Fibroblast of lung (primary cell): ENCODE results near the gene ZBTB7B. TPM values are rescaled to one million over a fixed set of nuclear protein-coding genes. Genes with fewer than 3 reads are reported as not detected.
A peak's percentile ranks its signal among the peaks of the same experiment; 100 is the strongest.

Experiments used
- DNase-seq, 2 donors: peaks; one replicate each; pipeline versions ENCODE4 v3.0.0 to v3.0.0-alpha.2; 2010; ENCODE audit warnings: low read depth in 2 of 2
- H2AFZ ChIP-seq: 2 replicates; pipeline ENCODE4 v1.5.1; 2012; ENCODE audit warnings: low read length, control low read depth, inconsistent platforms
- H3K27ac ChIP-seq: 2 replicates; pipeline ENCODE4 v1.5.1; 2011; ENCODE audit warnings: low read length, control low read depth; ENCODE audit not compliant: insufficient read depth
- H3K27me3 ChIP-seq: 2 replicates; pipeline ENCODE4 v1.5.1; 2011; ENCODE audit warnings: mild to moderate bottlenecking, low read length; ENCODE audit not compliant: control insufficient read depth, insufficient read depth
- H3K36me3 ChIP-seq: 2 replicates; pipeline ENCODE4 v1.5.1; 2011; ENCODE audit warnings: low read length; ENCODE audit not compliant: control insufficient read depth, insufficient read depth
- H3K4me1 ChIP-seq: 2 replicates; pipeline ENCODE4 v1.5.1; 2011; ENCODE audit warnings: low read length; ENCODE audit not compliant: control insufficient read depth, insufficient read depth; ENCODE audit errors: extremely low read depth
- H3K4me2 ChIP-seq: 2 replicates; pipeline ENCODE4 v1.5.1; 2011; ENCODE audit warnings: low read length, control low read depth; ENCODE audit not compliant: insufficient read depth; ENCODE audit errors: extremely low read depth
- H3K4me3 ChIP-seq, 4 experiments: fragments of 200-600 bp in 1 of 4; sonication (generic) in 1 of 4; replicated peaks in 1 of 4; 2 replicates each; pipeline ENCODE4 v1.5.1; 2011 to 2016; ENCODE audit warnings: low read length in 4 of 4, low read depth in 3 of 4, mild to moderate bottlenecking in 3 of 4, control low read depth in 2 of 4, inconsistent platforms in 1 of 4, mixed read lengths in 1 of 4; ENCODE audit not compliant: insufficient read depth in 1 of 4; ENCODE audit errors: control extremely low read depth in 1 of 4
- H3K79me2 ChIP-seq: 2 replicates; pipeline ENCODE4 v1.5.1; 2012; ENCODE audit warnings: mild to moderate bottlenecking, low read length, inconsistent platforms; ENCODE audit not compliant: control insufficient read depth, insufficient read depth
- H3K9ac ChIP-seq: 2 replicates; pipeline ENCODE4 v1.5.1; 2011; ENCODE audit warnings: mild to moderate bottlenecking, low read length, control low read depth; ENCODE audit not compliant: insufficient read depth
- H3K9me3 ChIP-seq: 2 replicates; pipeline ENCODE4 v1.5.1; 2012; ENCODE audit warnings: low read depth, low read length; ENCODE audit not compliant: control insufficient read depth, insufficient read depth
- H4K20me1 ChIP-seq: 2 replicates; pipeline ENCODE4 v1.5.1; 2011; ENCODE audit warnings: low read length; ENCODE audit not compliant: control insufficient read depth, insufficient read depth; ENCODE audit errors: extremely low read depth
- EZH2 ChIP-seq: IDR thresholded peaks from 2 replicates; pipeline ENCODE4 v1.5.1; 2012; ENCODE audit warnings: low read length, control low read depth, mild to moderate bottlenecking; ENCODE audit errors: missing control alignments
- polyA plus RNA-seq, 2 donors: library from polyadenylated mRNA; depleted of rRNA in 1 of 2; stranded (reverse) in 1 of 2; unstranded in 1 of 2; fragments of >200 nt; gene quantifications; 2 replicates each; pipeline ENCODE4 v1.2.1, GENCODE V29; 2011 to 2012; ENCODE audit warnings: missing spikeins in 1 of 2
- total RNA-seq: library from RNA; depleted of rRNA; stranded (reverse); fragments of >200 nt; gene quantifications from 2 replicates; pipeline ENCODE4 v1.2.1, GENCODE V29; 2014
- TF ChIP-seq, protein P1 (sequence below), 2 donors: IDR thresholded peaks in 1 of 2; conservative IDR thresholded peaks in 1 of 2; 1 replicate in 1 of 2; 2 replicates in 1 of 2; pipeline ENCODE4 v1.5.1; 2011 to 2012; ENCODE audit warnings: low read length in 2 of 2, control low read depth in 1 of 2, inconsistent platforms in 1 of 2, low read depth in 1 of 2, mild to moderate bottlenecking in 1 of 2

The ZBTB7B gene
- total and polyA plus RNA-seq, 2 donors (not counting 1 experiment from before 2014, with no cell fraction given) = 7.0 to 19.3 TPM

DNA sequence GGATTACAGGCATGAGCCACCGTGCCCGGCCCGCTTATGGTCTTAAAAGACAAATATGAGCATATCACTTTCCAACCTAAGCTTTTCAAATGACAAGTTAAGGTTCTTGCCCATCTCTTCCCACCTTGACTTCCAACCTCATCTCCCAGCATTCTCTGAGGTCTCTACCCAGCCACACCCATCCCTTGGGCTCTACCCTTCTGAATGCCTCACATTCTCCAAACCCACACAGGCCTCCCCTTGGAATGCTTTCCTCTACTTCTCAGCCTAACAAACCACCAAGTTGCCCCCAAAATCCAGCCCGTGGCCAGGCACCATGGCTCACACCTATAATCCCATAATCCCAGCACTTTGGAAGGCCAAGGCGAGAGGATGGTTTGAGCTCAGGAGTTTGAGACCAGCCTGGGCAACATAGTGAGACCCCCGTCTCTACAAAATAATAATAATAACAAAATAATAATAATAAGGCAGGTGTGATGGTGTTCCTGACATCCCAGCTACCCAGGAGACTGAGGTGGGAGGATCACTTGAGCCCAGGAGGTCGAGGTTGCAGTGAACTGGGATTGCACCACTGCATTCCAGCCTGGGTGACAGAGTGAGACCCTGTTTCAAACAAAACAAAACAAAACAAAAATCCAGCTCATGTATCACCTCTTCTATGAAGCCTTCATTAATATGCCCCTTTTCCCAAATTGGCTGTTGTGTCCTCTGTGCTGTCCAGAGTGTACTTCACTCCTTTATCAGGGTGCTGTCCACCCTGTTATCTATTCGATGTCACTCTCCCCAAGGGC, 19.7 kb downstream of the ZBTB7B start:
- Histone ChIP-seq H4K20me1 (no peaks in the 10 kb centered on the region), H3K9me3 (no peaks in the 10 kb centered on the region), H3K79me2 (no peaks in the 10 kb centered on the region), H3K4me1 (peaks cover 14% of the 10 kb centered on the region), H3K27ac (no peak overlapping the region), H3K4me2 (no peak overlapping the region), H3K9ac (no peak overlapping the region), H3K36me3 (no peaks in the 10 kb centered on the region), H3K27me3 (no peaks in the 10 kb centered on the region), H3K4me3 (no peak overlapping the region), H2AFZ (no peak overlapping the region)
- TF ChIP-seq, protein P1, sequence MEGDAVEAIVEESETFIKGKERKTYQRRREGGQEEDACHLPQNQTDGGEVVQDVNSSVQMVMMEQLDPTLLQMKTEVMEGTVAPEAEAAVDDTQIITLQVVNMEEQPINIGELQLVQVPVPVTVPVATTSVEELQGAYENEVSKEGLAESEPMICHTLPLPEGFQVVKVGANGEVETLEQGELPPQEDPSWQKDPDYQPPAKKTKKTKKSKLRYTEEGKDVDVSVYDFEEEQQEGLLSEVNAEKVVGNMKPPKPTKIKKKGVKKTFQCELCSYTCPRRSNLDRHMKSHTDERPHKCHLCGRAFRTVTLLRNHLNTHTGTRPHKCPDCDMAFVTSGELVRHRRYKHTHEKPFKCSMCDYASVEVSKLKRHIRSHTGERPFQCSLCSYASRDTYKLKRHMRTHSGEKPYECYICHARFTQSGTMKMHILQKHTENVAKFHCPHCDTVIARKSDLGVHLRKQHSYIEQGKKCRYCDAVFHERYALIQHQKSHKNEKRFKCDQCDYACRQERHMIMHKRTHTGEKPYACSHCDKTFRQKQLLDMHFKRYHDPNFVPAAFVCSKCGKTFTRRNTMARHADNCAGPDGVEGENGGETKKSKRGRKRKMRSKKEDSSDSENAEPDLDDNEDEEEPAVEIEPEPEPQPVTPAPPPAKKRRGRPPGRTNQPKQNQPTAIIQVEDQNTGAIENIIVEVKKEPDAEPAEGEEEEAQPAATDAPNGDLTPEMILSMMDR (conservative IDR thresholded peaks at IDR 0.05 in 1 of 2, IDR thresholded peaks at IDR 0.05 in 1 of 2; ENCODE audit: low read depth in 1 of 2, low read length in 2 of 2) = no peak
- no peak for TF ChIP-seq EZH2
- peak in 1 of 2 donors; percentile 16 for DNase-seq

DNA sequence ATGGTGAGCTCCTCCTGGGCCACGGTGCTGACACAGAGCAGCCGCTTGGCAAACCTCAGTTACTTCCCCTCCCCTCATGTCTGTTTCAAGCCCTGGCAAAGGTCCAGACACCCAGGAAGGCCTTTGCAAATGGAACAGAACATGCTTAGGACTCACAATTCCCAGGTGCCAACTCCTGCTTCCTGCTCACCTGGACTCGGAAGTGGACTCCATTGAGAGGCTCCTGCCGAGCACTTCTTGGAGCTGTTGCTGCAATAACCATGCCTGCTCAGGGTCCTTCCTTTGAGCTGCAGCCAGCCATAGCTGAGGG, 20.3 kb downstream of the ZBTB7B start:
- H3K4me1 ChIP-seq = peaks cover 10% of the 10 kb centered on the region
- H3K36me3 ChIP-seq = no peaks in the 10 kb centered on the region
- H3K4me2 ChIP-seq = no peak overlapping the region
- H3K27me3 ChIP-seq = no peaks in the 10 kb centered on the region
- TF ChIP-seq, protein P1 (conservative IDR thresholded peaks at IDR 0.05 in 1 of 2, IDR thresholded peaks at IDR 0.05 in 1 of 2; ENCODE audit: low read depth in 1 of 2, low read length in 2 of 2) = no peak
- no peak for TF ChIP-seq EZH2
- H4K20me1 ChIP-seq = no peaks in the 10 kb centered on the region
- DNase-seq = no peak
- H3K9me3 ChIP-seq = no peaks in the 10 kb centered on the region
- no peak overlapping the region for H3K9ac ChIP-seq
- no peak overlapping the region for H3K4me3 ChIP-seq
- H2AFZ ChIP-seq = no peak overlapping the region
- no peak overlapping the region for H3K27ac ChIP-seq
- H3K79me2 ChIP-seq = no peaks in the 10 kb centered on the region

DNA sequence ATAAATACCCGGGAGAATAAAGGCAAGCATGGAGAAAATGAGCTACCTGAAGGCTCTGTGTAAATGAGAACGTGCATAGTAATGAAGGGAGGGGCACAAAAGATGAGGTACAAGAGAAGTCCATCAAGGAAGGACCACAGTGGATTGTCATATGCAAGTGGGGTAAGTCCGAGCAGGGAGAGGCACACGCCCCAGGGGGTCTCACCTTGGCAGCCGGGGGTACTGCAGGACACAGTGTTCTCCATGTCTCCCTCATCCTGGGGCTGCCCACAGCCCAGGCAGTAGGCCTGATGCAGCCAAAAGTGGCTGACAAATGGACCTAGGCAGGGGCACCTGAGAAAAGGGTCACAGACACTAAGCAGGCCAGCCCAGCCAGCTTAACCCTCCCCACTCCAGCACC, 21.0 kb downstream of the ZBTB7B start:
- Histone ChIP-seq H3K9me3 (no peaks in the 10 kb centered on the region), H3K36me3 (no peaks in the 10 kb centered on the region), H3K27ac (no peak overlapping the region), H3K9ac (no peak overlapping the region), H3K27me3 (no peaks in the 10 kb centered on the region), H3K79me2 (no peaks in the 10 kb centered on the region), H3K4me1 (peaks cover 5% of the 10 kb centered on the region), H2AFZ (no peak overlapping the region), H3K4me2 (no peak overlapping the region), H3K4me3 (no peak overlapping the region), H4K20me1 (no peaks in the 10 kb centered on the region)
- no peak for TF ChIP-seq EZH2
- TF ChIP-seq, protein P1 (conservative IDR thresholded peaks at IDR 0.05 in 1 of 2, IDR thresholded peaks at IDR 0.05 in 1 of 2; ENCODE audit: low read depth in 1 of 2, low read length in 2 of 2) = no peak
- DNase-seq = no peak
